Endodermal cell (in vitro differentiated cells): ENCODE results near the gene CXCL1. TPM values are rescaled to one million over a fixed set of nuclear protein-coding genes. Genes with fewer than 3 reads are reported as not detected.
A peak's percentile ranks its signal among the peaks of the same experiment; 100 is the strongest.

Source experiments
- DNase-seq: peaks from one replicate; pipeline ENCODE4 v3.0.0-alpha.2; 2017
- H3K27ac ChIP-seq: 2 replicates; pipeline ENCODE4 v1.5.1; 2013; ENCODE audit warnings: mild to moderate bottlenecking, low read depth, low read length, moderate library complexity
- H3K27me3 ChIP-seq: 2 replicates; pipeline ENCODE4 v1.6.1; 2013; ENCODE audit warnings: mild to moderate bottlenecking, low read length, moderate library complexity; ENCODE audit not compliant: insufficient read depth, control insufficient read depth, poor library complexity, severe bottlenecking
- H3K36me3 ChIP-seq: 2 replicates; pipeline ENCODE4 v1.7.0; 2013; ENCODE audit warnings: mild to moderate bottlenecking, low read length, moderate library complexity; ENCODE audit not compliant: control insufficient read depth, insufficient read depth
- H3K4me1 ChIP-seq: one replicate; pipeline ENCODE4 v1.7.0; 2013; ENCODE audit warnings: low read length; ENCODE audit not compliant: control insufficient read depth, insufficient read depth
- H3K4me3 ChIP-seq: 2 replicates; pipeline ENCODE4 v1.5.1; 2013; ENCODE audit warnings: mild to moderate bottlenecking, low read length, moderate library complexity
- H3K9ac ChIP-seq: 2 replicates; pipeline ENCODE4 v1.6.1; 2013; ENCODE audit warnings: mild to moderate bottlenecking, low read length, moderate library complexity; ENCODE audit not compliant: poor library complexity, severe bottlenecking; ENCODE audit errors: extremely low read depth
- H3K9me3 ChIP-seq: 2 replicates; pipeline ENCODE4 v1.6.1; 2013; ENCODE audit warnings: mild to moderate bottlenecking, low read length, moderate library complexity; ENCODE audit not compliant: control insufficient read depth
- H3K27ac Mint-ChIP-seq: 2 replicates; pipeline ENCODE4 v1.8.0; 2020; ENCODE audit warnings: mixed read lengths
- H3K27me3 Mint-ChIP-seq: 2 replicates; pipeline ENCODE4 v1.8.0; 2021; ENCODE audit warnings: mild to moderate bottlenecking, mixed read lengths; ENCODE audit not compliant: insufficient read depth
- H3K36me3 Mint-ChIP-seq: 2 replicates; pipeline ENCODE4 v1.8.0; 2020; ENCODE audit warnings: low read depth, mixed read lengths
- H3K4me1 Mint-ChIP-seq: 2 replicates; pipeline ENCODE4 v1.8.0; 2020; ENCODE audit warnings: mixed read lengths
- H3K4me3 Mint-ChIP-seq: 2 replicates; pipeline ENCODE4 v1.8.0; 2020; ENCODE audit warnings: mild to moderate bottlenecking, moderate library complexity, mixed read lengths
- H3K9me3 Mint-ChIP-seq: 2 replicates; pipeline ENCODE4 v1.8.0; 2020; ENCODE audit warnings: mild to moderate bottlenecking, mixed read lengths
- WGBS, 2 experiments: methylation state at CpG; one replicate each; pipeline versions ENCODE4 v1.1.5 to v1.1.7; 2013; ENCODE audit warnings: missing lambda C conversion rate in 2 of 2, mixed read lengths in 1 of 2; ENCODE audit not compliant: insufficient coverage in 1 of 2, insufficient read length in 1 of 2; 5-methylcytosine and 5-hydroxymethylcytosine counted together
- total RNA-seq, 2 donors: library from RNA; stranded (reverse); fragmentation: NEBNext Ultra II Directional in 1 of 2; extraction: Animal tissue kit (Norgen Biotek cat#: 25700) in 1 of 2; gene quantifications; 2 replicates in 1 of 2; 3 replicates in 1 of 2; pipeline ENCODE4 v1.2.1, GENCODE V29; 2021
- TF ChIP-seq, protein P1 (sequence below): fragments of 200-600 bp; sonication (generic); conservative IDR thresholded peaks from 2 replicates; pipeline ENCODE4 v1.5.0; 2021; ENCODE audit warnings: antibody characterized with exemption, mild to moderate bottlenecking

CXCL1 gene
- total RNA-seq, 2 donors from 2014 or later = 0.24 TPM; not detected in 1

DNA sequence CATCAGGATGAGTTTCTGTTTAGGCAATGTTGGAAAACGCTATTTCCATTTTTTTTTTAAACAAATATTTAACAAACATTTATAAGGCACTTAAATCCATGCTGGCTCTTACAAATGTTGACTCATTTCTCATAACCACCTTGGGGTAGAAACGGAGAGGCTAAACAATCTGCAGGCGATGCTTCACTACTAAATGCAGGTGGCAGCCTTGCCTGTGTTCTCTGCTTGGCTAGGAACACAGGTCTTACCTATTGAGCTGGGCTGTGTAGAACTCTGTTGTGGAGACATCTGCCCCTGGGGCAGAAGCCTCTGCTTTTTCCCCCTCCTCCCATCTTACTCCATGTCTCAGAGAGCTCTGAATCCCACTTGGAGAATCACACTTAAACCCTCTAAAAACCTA, 1.4 kb upstream of the CXCL1 start:
- TF ChIP-seq, protein P1, sequence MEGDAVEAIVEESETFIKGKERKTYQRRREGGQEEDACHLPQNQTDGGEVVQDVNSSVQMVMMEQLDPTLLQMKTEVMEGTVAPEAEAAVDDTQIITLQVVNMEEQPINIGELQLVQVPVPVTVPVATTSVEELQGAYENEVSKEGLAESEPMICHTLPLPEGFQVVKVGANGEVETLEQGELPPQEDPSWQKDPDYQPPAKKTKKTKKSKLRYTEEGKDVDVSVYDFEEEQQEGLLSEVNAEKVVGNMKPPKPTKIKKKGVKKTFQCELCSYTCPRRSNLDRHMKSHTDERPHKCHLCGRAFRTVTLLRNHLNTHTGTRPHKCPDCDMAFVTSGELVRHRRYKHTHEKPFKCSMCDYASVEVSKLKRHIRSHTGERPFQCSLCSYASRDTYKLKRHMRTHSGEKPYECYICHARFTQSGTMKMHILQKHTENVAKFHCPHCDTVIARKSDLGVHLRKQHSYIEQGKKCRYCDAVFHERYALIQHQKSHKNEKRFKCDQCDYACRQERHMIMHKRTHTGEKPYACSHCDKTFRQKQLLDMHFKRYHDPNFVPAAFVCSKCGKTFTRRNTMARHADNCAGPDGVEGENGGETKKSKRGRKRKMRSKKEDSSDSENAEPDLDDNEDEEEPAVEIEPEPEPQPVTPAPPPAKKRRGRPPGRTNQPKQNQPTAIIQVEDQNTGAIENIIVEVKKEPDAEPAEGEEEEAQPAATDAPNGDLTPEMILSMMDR = peak; percentile 57
- Mint-ChIP-seq H3K27ac (no peak overlapping the region), H3K4me1 (peaks cover 8% of the 10 kb centered on the region), H3K4me3 (no peak overlapping the region), H3K9me3 (no peaks in the 10 kb centered on the region), H3K36me3 (no peaks in the 10 kb centered on the region), H3K27me3 (peaks cover 46% of the 10 kb centered on the region)
- Histone ChIP-seq H3K4me1 (no peaks in the 10 kb centered on the region), H3K9me3 (no peaks in the 10 kb centered on the region), H3K27me3 (peaks cover 31% of the 10 kb centered on the region), H3K9ac (no peak overlapping the region), H3K36me3 (no peaks in the 10 kb centered on the region), H3K4me3 (no peak overlapping the region), H3K27ac (no peak overlapping the region)
- 77 to 83% methylated on average over 2 to 3 of the region's 3 CpGs for WGBS, 2 experiments
- peak; percentile 53 for DNase-seq

DNA sequence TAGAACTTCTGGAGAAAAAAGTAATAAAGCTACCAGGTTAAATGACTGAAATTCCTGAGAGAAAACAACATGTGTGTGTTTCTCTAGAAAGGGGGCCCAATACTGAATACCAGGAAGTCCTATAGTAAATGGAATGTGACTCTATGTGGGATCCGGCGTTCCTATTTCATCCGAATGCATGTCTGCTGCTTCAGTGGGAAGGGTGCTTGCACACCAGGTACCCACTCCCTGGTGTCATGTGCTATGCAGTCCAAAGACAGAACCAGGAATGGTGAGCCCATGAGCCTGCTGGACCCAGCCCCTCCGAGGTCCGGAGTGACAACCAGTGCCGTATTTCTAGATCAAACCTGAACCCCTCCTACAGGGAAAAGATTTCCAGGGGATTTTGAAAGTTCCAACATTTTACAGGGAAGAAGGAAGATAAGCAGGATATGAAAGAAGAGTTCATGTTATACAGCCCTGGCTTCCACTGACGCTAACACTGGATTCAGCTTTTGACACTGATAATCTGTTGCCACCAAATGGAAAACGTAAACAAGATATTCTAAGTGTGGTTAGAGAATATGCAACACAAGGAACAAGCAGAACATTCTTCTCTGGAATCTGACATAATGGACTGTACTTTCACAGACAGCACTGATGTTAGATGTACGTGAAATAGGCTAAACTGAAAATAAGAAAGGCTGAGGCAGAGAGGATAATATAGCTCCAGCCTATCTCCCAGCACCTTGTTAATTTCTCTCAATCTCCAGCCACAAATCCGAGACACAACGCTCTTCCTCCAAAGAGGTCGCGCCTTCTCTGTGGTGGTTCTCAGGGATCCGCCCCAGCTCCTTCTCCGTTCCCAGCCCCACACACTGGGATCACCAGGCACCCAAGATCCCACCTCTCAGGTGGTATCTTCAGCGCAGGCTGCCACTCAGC, 725 bp upstream of the CXCL1 start:
- Mint-ChIP-seq H3K9me3 (no peaks in the 10 kb centered on the region), H3K36me3 (no peaks in the 10 kb centered on the region), H3K4me3 (peak overlapping the region; percentile 69), H3K27ac (no peak overlapping the region), H3K27me3 (peaks cover 48% of the 10 kb centered on the region), H3K4me1 (peaks cover 8% of the 10 kb centered on the region)
- DNase-seq = no peak
- WGBS, 2 experiments = 58 to 91% methylated on average over 3 to 16 of the region's 16 CpGs
- no peaks in the 10 kb centered on the region for H3K4me1 ChIP-seq
- H3K36me3 ChIP-seq = no peaks in the 10 kb centered on the region
- H3K9ac ChIP-seq = no peak overlapping the region
- TF ChIP-seq, protein P1 = no peak
- no peak overlapping the region for H3K27ac ChIP-seq
- H3K27me3 ChIP-seq = peaks cover 31% of the 10 kb centered on the region
- H3K4me3 ChIP-seq = peak overlapping the region; percentile 80
- no peaks in the 10 kb centered on the region for H3K9me3 ChIP-seq

DNA sequence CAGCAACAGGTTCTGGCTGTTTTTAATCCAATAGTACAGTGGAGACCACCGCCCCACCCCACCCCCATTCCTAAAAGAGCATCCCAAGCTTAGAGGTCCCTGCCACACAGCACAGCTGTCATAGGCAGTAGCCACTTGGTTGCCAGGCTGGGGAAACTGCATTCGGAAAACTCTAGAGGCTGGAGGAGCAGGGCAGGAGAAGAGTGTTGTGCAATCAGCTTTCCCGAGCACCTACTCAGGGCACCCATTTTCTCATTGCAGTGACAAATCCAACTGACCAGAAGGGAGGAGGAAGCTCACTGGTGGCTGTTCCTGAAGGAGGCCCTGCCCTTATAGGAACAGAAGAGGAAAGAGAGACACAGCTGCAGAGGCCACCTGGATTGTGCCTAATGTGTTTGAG, 1.1 kb downstream of the CXCL1 start:
- peaks cover 56% of the 10 kb centered on the region for H3K27me3 Mint-ChIP-seq
- 90 to 100% methylated on average over 1 to 3 of the region's 3 CpGs for WGBS, 2 experiments
- DNase-seq = peak; percentile 54

More for the DNA sequence above, 1.1 kb downstream of the CXCL1 start:
- Histone ChIP-seq H3K27me3 (peaks cover 31% of the 10 kb centered on the region), H3K4me1 (no peaks in the 10 kb centered on the region), H3K4me3 (no peak overlapping the region), H3K36me3 (no peaks in the 10 kb centered on the region), H3K9me3 (no peaks in the 10 kb centered on the region), H3K9ac (no peak overlapping the region), H3K27ac (no peak overlapping the region)
- H3K36me3 Mint-ChIP-seq = no peaks in the 10 kb centered on the region
- H3K4me3 Mint-ChIP-seq = peak overlapping the region; percentile 69
- H3K9me3 Mint-ChIP-seq = no peaks in the 10 kb centered on the region
- peaks cover 8% of the 10 kb centered on the region for H3K4me1 Mint-ChIP-seq
- TF ChIP-seq, protein P1 = no peak
- H3K27ac Mint-ChIP-seq = no peak overlapping the region
